Tongue (tissue), 2 donors: ENCODE measurements around the gene SLCO3A1. TPM values are rescaled to one million over a fixed set of nuclear protein-coding genes. Genes with fewer than 3 reads are reported as not detected.

ENCODE experiments used
- DNase-seq: peaks from one replicate; pipeline ENCODE4 v3.0.0-alpha.2; 2015
- total RNA-seq: library from RNA; depleted of rRNA; stranded (reverse); fragments of >200 nt; gene quantifications from one replicate; pipeline ENCODE4 v1.2.3, GENCODE V29; 2014

Gene SLCO3A1
- total RNA-seq, 1 donor from 2014 or later, result 10.7 TPM

- no peak for DNase-seq
Measured at GRCh38 chr15:92102395-92102755, 248.9 kb downstream of the SLCO3A1 start.

- DNase-seq, result no peak
Measured at GRCh38 chr15:92104072-92104471, 250.6 kb downstream of the SLCO3A1 start.

DNA sequence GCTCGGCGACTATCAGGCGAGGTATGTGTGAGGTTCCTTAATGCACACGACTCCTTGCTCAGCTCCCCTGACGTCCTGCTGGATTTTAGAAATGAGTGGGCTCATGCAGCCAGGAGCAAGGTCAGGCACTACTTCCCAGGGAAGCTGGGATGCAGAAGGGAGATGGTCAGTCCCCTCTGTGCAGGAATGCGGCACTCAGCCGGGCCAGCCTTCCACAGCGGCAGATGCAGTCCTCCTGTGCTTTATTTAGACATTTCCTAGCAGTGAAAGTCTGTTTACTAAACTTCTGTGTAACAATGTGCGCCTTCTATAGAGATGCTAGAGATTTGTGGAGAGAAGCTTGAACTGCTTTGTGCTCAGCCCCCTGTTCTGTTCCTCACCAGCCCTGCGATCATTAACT is 252.1 kb downstream of the SLCO3A1 start:
- no peak for DNase-seq

DNA sequence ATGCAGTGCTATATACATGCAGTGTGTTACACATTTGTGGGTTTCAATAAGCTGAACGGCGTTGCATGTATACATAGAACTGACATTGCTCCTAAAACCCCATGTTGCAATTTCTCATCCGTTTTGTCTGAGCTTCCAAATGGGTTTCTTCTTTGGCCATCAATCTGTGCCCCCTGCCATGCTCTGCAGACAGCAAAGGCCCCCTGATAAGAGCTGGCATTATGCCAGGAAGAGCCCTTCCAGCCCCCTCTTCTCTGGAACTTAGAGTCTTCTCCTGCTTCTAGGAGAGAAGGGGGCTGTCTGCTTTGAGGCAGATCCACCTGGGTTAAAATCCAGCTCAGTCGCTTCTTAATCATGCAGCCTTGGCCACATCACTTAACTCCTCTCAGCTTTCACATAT is 254.0 kb downstream of the SLCO3A1 start:
- no peak for DNase-seq

- DNase-seq, result peak; percentile 59
Measured at GRCh38 chr15:92109191-92109873, 255.8 kb downstream of the SLCO3A1 start.

DNA sequence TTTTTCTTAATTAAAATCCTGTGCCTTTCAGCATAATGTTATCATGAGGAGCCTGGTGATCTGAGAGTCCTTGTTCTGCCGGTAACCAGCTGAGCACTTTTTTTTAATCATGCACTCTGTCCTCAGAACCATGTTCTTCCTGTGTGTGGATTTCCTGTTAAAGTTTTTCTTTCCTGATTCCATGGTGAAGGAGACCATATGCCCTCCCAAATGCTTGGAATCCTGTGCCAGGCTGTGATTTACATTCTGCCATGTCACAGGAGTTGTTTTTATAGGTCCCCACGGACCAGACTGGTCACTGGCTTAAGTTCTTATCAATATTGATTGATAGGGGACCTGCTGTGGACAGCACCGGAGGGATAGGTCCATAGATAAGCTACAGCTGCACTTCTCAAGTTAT is 257.8 kb downstream of the SLCO3A1 start:
- DNase-seq, result no peak

DNA sequence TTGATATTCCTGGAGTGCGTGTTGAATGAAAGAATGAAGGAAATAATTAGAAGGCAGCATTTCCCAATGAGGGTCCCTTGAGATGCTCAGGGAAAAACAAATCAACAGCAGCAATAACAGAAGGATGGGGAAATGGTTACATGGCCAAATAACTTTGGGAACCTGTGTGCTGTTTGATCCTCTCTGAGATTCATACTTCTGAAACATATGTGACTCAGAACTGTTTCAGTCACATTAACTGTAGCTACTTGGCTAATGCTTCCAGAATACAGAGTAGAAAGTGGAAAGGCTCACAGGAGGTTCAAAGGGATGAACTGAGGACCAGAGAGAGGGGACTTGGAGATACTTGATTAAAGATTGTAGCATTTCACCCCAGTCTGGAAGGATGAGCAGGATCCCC is 258.2 kb downstream of the SLCO3A1 start:
- no peak for DNase-seq

DNA sequence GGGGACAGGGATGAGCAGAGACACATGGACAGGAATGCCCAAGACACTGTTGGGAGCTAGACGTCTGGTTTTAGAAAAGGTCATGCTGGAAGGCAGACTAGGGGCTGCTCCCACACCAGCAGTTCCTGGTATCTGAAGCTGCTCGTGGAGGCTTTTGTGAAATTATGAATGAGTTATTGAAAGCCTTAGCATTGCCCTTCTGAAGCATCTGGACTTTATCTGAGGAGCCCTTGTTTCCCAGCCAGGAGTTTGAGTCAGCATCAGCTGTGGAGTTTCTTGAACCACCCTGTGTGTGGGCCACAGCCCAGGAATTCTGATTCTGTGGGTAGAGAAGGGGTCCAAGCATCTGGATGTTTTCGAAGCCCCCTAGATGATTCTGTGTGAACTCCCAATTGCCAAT is 258.7 kb downstream of the SLCO3A1 start:
- DNase-seq, result peak; percentile 48

GRCh38 chr15:92112711-92113110 is 259.2 kb downstream of the SLCO3A1 start:
- no peak for DNase-seq

DNA sequence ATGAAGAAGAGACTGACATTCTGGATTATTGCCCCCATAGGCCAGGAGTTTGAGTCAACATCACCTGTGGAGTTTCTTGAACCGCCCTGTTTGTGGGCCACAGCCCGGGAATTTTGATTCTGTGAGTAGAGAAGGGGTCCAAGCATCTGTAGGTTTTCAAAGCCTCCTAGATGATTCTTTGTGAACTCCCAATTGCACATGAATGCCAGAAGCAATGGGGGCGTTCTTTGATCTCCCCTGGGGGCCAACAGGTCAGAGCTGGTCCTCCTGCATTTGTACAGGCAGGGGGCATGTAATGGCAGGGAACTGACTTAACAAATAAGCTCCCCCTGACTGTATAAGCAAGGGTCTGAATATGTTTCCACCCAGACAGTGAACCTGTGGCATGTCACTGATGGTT is 260.3 kb downstream of the SLCO3A1 start:
- DNase-seq, result no peak

- DNase-seq, result no peak
Measured at GRCh38 chr15:92115834-92116233, 262.3 kb downstream of the SLCO3A1 start.

DNA sequence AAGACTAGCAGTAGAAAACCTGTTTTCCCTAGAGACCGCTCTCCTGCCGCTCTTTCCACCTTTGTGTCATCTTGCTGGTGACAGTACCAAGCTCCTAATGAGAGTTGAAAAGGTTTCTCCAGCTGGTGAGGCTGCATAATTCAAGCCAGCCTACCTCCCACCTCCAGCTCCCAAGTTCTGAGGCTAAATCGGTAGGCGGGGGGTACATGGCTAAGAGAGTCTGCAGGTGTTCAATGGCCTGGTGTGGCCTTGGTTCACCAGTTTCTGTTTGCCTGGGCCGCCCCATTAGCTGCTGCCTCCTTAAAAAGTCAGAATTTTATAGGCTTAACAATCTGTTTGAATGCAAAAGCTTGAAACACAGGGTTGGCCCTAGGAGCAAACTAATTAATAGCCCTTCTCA is 262.8 kb downstream of the SLCO3A1 start:
- no peak for DNase-seq

GRCh38 chr15:92117261-92117731 is 263.8 kb downstream of the SLCO3A1 start:
- no peak for DNase-seq

GRCh38 chr15:92118162-92118935 is 264.8 kb downstream of the SLCO3A1 start:
- DNase-seq, result no peak

DNA sequence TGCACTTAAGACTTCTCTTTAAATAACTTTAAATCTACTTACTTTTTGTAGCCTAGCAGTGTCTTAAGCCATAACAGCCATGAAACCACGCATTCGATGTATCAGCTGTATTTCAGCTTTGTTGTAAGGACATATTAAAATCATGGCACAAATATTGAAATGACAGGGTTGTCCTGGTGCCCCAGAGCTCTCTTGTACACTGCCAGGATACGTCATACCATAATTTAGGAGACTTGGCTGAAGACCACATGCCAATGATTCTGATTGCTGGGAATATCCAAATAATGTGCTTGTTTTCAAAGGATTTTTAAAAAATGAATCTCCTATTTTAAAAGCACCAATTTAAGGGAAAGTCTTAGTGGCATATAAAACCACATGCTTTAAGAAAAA is 265.4 kb downstream of the SLCO3A1 start:
- DNase-seq, result no peak

GRCh38 chr15:92120094-92120795 is 266.7 kb downstream of the SLCO3A1 start:
- no peak for DNase-seq

DNA sequence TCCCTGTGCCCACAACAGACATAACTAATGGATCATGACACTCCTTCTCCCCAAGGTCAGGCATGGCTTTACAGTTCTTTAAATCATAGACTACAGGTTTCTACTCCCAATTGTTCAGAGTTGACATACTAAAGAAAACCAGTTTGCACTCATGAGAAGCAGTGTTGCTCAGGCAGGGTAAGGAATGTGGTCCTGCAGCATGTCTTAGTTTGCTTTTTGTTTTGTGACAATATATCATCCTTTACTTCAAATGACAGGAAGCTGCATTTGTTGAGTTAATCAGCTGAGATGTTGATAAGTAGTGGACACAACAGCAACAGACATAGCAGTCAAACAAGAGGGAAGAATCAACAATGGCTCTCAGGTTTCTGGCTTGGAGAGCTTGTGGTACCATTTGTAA is 267.5 kb downstream of the SLCO3A1 start:
- DNase-seq, result no peak

DNA sequence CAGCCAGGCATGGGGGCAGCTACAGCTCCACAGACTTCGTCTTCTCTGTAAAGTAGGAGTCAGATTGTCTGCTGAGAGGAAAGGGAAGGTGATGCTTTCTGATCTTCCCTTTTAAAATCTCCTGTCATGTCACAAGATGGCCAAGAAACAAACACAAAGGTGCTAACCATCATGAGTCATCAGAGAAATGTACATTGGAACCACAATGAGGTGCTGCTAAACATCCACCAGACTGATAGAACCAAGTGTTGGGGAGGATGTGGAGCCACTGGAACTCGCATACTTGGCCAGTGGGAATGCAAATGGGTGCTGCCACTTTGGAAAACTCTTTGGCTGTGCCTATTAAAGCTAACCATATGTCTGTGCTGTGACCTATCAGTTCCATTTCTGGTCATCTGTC is 268.8 kb downstream of the SLCO3A1 start:
- no peak for DNase-seq

- DNase-seq, result no peak
Measured at GRCh38 chr15:92123962-92124656, 270.6 kb downstream of the SLCO3A1 start.

DNA sequence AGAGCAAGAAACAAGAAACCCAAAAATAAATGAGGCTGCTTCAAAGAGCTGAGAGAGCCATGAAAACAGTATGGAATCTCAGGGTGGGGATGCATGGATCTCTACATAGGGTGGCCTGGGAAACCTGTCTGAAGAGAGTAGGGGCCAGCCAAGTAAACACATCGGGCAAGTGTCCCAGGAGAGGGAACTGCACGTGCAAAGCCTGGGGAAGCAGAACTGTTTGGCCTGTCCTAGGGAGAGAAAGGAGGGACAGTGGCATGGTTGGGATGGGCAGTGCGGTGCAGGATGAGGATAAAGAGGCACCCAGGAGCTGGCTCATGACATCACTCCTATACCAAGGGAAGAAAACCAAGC is 271.1 kb downstream of the SLCO3A1 start:
- DNase-seq, result no peak

- DNase-seq, result no peak
Measured at GRCh38 chr15:92128788-92129187, 275.3 kb downstream of the SLCO3A1 start.

GRCh38 chr15:92130244-92130643 is 276.7 kb downstream of the SLCO3A1 start:
- DNase-seq, result no peak

- no peak for DNase-seq
Measured at GRCh38 chr15:92130906-92131305, 277.4 kb downstream of the SLCO3A1 start.
